ENCODE measurements around the gene B9D1.

The B9D1 gene

GRCh38 chr17:19343256-19343630 lies 19.3 kb downstream of the B9D1 start:
- H3K9me3 ChIP-seq (ENCODE audit: control insufficient read depth in 2 of 2, low read length in 2 of 2): no peaks in the 10 kb centered on the region
- H3K27ac ChIP-seq (ENCODE audit: low read length): no peak overlapping the region
- H3K4me3 ChIP-seq (ENCODE audit: low read length in 2 of 2): no peak overlapping the region
- no peak overlapping the region for H3K9ac ChIP-seq (ENCODE audit: low read length in 2 of 2)
- H3K36me3 ChIP-seq (ENCODE audit: control insufficient read depth in 2 of 2, insufficient read depth in 2 of 2, low read length in 2 of 2): no peaks in the 10 kb centered on the region
- peaks cover 32% of the 10 kb centered on the region for H3K4me1 ChIP-seq (ENCODE audit: control insufficient read depth, insufficient read depth, low read length)
- no peaks in the 10 kb centered on the region for H3K27me3 ChIP-seq (ENCODE audit: control insufficient read depth in 1 of 2, insufficient read depth in 2 of 2, low read length in 2 of 2)

GRCh38 chr17:19342611-19343255 lies 19.8 kb downstream of the B9D1 start:
- Histone ChIP-seq H3K9ac (ENCODE audit: low read length in 2 of 2) (no peak overlapping the region), H3K4me1 (ENCODE audit: control insufficient read depth, insufficient read depth, low read length) (peaks cover 30% of the 10 kb centered on the region), H3K9me3 (ENCODE audit: control insufficient read depth in 2 of 2, low read length in 2 of 2) (no peaks in the 10 kb centered on the region), H3K27ac (ENCODE audit: low read length) (no peak overlapping the region), H3K4me3 (ENCODE audit: low read length in 2 of 2) (no peak overlapping the region), H3K36me3 (ENCODE audit: control insufficient read depth in 2 of 2, insufficient read depth in 2 of 2, low read length in 2 of 2) (no peaks in the 10 kb centered on the region), H3K27me3 (ENCODE audit: control insufficient read depth in 1 of 2, insufficient read depth in 2 of 2, low read length in 2 of 2) (no peaks in the 10 kb centered on the region)

- H3K27me3 ChIP-seq (ENCODE audit: control insufficient read depth in 1 of 2, insufficient read depth in 2 of 2, low read length in 2 of 2): no peaks in the 10 kb centered on the region
- H3K36me3 ChIP-seq (ENCODE audit: control insufficient read depth in 2 of 2, insufficient read depth in 2 of 2, low read length in 2 of 2): no peaks in the 10 kb centered on the region
- H3K27ac ChIP-seq (ENCODE audit: low read length): no peak overlapping the region
- peaks cover 22% of the 10 kb centered on the region for H3K4me1 ChIP-seq (ENCODE audit: control insufficient read depth, insufficient read depth, low read length)
- no peaks in the 10 kb centered on the region for H3K9me3 ChIP-seq (ENCODE audit: control insufficient read depth in 2 of 2, low read length in 2 of 2)
- no peak overlapping the region for H3K9ac ChIP-seq (ENCODE audit: low read length in 2 of 2)
- no peak overlapping the region for H3K4me3 ChIP-seq (ENCODE audit: low read length in 2 of 2)
Observed at GRCh38 chr17:19341641-19342610, 20.6 kb downstream of the B9D1 start.

- Histone ChIP-seq H3K27me3 (ENCODE audit: control insufficient read depth in 1 of 2, insufficient read depth in 2 of 2, low read length in 2 of 2) (no peaks in the 10 kb centered on the region), H3K4me1 (ENCODE audit: control insufficient read depth, insufficient read depth, low read length) (peaks cover 15% of the 10 kb centered on the region), H3K9ac (ENCODE audit: low read length in 2 of 2) (no peak overlapping the region), H3K36me3 (ENCODE audit: control insufficient read depth in 2 of 2, insufficient read depth in 2 of 2, low read length in 2 of 2) (no peaks in the 10 kb centered on the region), H3K27ac (ENCODE audit: low read length) (no peak overlapping the region), H3K9me3 (ENCODE audit: control insufficient read depth in 2 of 2, low read length in 2 of 2) (no peaks in the 10 kb centered on the region), H3K4me3 (ENCODE audit: low read length in 2 of 2) (no peak overlapping the region)
Observed at GRCh38 chr17:19341211-19341631, 21.3 kb downstream of the B9D1 start.

GRCh38 chr17:19339341-19339815 lies 23.1 kb downstream of the B9D1 start:
- H3K9me3 ChIP-seq (ENCODE audit: control insufficient read depth in 2 of 2, low read length in 2 of 2): no peaks in the 10 kb centered on the region
- no peak overlapping the region for H3K9ac ChIP-seq (ENCODE audit: low read length in 2 of 2)
- peaks cover under 1 to 3% of the 10 kb centered on the region in 2 donors for H3K36me3 ChIP-seq (ENCODE audit: control insufficient read depth in 2 of 2, insufficient read depth in 2 of 2, low read length in 2 of 2)
- H3K4me1 ChIP-seq (ENCODE audit: control insufficient read depth, insufficient read depth, low read length): peaks cover 5% of the 10 kb centered on the region
- H3K4me3 ChIP-seq (ENCODE audit: low read length in 2 of 2): no peak overlapping the region
- H3K27ac ChIP-seq (ENCODE audit: low read length): no peak overlapping the region
- H3K27me3 ChIP-seq (ENCODE audit: control insufficient read depth in 1 of 2, insufficient read depth in 2 of 2, low read length in 2 of 2): no peaks in the 10 kb centered on the region

GRCh38 chr17:19338031-19338990 lies 24.2 kb downstream of the B9D1 start:
- Histone ChIP-seq H3K27ac (ENCODE audit: low read length) (no peak overlapping the region), H3K4me3 (ENCODE audit: low read length in 2 of 2) (no peak overlapping the region), H3K4me1 (ENCODE audit: control insufficient read depth, insufficient read depth, low read length) (peaks cover 4% of the 10 kb centered on the region), H3K36me3 (ENCODE audit: control insufficient read depth in 2 of 2, insufficient read depth in 2 of 2, low read length in 2 of 2) (peaks cover 4 to 10% of the 10 kb centered on the region in 2 donors), H3K9me3 (ENCODE audit: control insufficient read depth in 2 of 2, low read length in 2 of 2) (no peaks in the 10 kb centered on the region), H3K27me3 (ENCODE audit: control insufficient read depth in 1 of 2, insufficient read depth in 2 of 2, low read length in 2 of 2) (no peaks in the 10 kb centered on the region), H3K9ac (ENCODE audit: low read length in 2 of 2) (no peak overlapping the region)

GRCh38 chr17:19337712-19338023 lies 24.9 kb downstream of the B9D1 start:
- no peak overlapping the region for H3K27ac ChIP-seq (ENCODE audit: low read length)
- peaks cover 4 to 11% of the 10 kb centered on the region in 2 donors for H3K36me3 ChIP-seq (ENCODE audit: control insufficient read depth in 2 of 2, insufficient read depth in 2 of 2, low read length in 2 of 2)
- H3K9ac ChIP-seq (ENCODE audit: low read length in 2 of 2): no peak overlapping the region
- H3K4me1 ChIP-seq (ENCODE audit: control insufficient read depth, insufficient read depth, low read length): peaks cover 1% of the 10 kb centered on the region
- H3K27me3 ChIP-seq (ENCODE audit: control insufficient read depth in 1 of 2, insufficient read depth in 2 of 2, low read length in 2 of 2): no peaks in the 10 kb centered on the region
- no peaks in the 10 kb centered on the region for H3K9me3 ChIP-seq (ENCODE audit: control insufficient read depth in 2 of 2, low read length in 2 of 2)
- no peak overlapping the region for H3K4me3 ChIP-seq (ENCODE audit: low read length in 2 of 2)

GRCh38 chr17:19336938-19337711 lies 25.4 kb downstream of the B9D1 start:
- H3K4me3 ChIP-seq (ENCODE audit: low read length in 2 of 2): no peak overlapping the region
- peaks cover 4 to 11% of the 10 kb centered on the region in 2 donors for H3K36me3 ChIP-seq (ENCODE audit: control insufficient read depth in 2 of 2, insufficient read depth in 2 of 2, low read length in 2 of 2)
- H3K27ac ChIP-seq (ENCODE audit: low read length): no peak overlapping the region
- no peaks in the 10 kb centered on the region for H3K9me3 ChIP-seq (ENCODE audit: control insufficient read depth in 2 of 2, low read length in 2 of 2)
- no peaks in the 10 kb centered on the region for H3K4me1 ChIP-seq (ENCODE audit: control insufficient read depth, insufficient read depth, low read length)
- H3K9ac ChIP-seq (ENCODE audit: low read length in 2 of 2): no peak overlapping the region
- H3K27me3 ChIP-seq (ENCODE audit: control insufficient read depth in 1 of 2, insufficient read depth in 2 of 2, low read length in 2 of 2): no peaks in the 10 kb centered on the region

GRCh38 chr17:19335951-19336631 lies 26.4 kb downstream of the B9D1 start:
- peaks cover 8 to 12% of the 10 kb centered on the region in 2 donors for H3K36me3 ChIP-seq (ENCODE audit: control insufficient read depth in 2 of 2, insufficient read depth in 2 of 2, low read length in 2 of 2)
- no peaks in the 10 kb centered on the region for H3K27me3 ChIP-seq (ENCODE audit: control insufficient read depth in 1 of 2, insufficient read depth in 2 of 2, low read length in 2 of 2)
- no peaks in the 10 kb centered on the region for H3K4me1 ChIP-seq (ENCODE audit: control insufficient read depth, insufficient read depth, low read length)
- H3K27ac ChIP-seq (ENCODE audit: low read length): no peak overlapping the region
- H3K4me3 ChIP-seq (ENCODE audit: low read length in 2 of 2): no peak overlapping the region
- no peaks in the 10 kb centered on the region for H3K9me3 ChIP-seq (ENCODE audit: control insufficient read depth in 2 of 2, low read length in 2 of 2)
- peak overlapping the region in 1 of 2 donors; percentile 29 for H3K9ac ChIP-seq (ENCODE audit: low read length in 2 of 2)
